GM20000 (cell line): ENCODE data around the gene HYAL3.

Experiments used
- DNase-seq: peaks from one replicate; pipeline ENCODE4 v3.0.0; 2012; ENCODE audit warnings: low spot score
- TF ChIP-seq, protein P1 (sequence below): IDR thresholded peaks from 2 replicates; pipeline ENCODE4 v1.5.1; 2012; ENCODE audit warnings: mild to moderate bottlenecking, control low read depth; ENCODE audit errors: extremely low read depth, missing control alignments

HYAL3 gene

DNA sequence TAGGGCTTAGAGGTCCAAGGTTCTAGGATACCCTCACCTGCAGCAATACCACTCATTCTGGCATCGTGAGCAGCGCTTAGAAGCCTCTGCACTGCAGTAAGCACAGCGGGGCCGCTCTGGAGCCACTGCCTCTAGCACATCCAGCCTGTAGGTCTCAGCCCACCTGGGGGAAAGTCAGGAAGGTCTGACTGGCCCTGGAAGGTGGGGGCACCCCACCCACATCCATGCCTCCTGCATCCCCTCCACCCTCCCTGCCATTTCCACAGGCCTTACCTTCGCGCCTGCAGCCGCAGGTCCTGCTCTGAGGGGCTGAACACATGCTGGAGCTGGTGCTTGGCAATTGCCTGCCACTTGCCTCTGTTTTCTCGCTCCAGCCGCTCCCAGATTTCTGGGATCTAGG lies 42.3 kb upstream of the HYAL3 start:
- TF ChIP-seq, protein P1, sequence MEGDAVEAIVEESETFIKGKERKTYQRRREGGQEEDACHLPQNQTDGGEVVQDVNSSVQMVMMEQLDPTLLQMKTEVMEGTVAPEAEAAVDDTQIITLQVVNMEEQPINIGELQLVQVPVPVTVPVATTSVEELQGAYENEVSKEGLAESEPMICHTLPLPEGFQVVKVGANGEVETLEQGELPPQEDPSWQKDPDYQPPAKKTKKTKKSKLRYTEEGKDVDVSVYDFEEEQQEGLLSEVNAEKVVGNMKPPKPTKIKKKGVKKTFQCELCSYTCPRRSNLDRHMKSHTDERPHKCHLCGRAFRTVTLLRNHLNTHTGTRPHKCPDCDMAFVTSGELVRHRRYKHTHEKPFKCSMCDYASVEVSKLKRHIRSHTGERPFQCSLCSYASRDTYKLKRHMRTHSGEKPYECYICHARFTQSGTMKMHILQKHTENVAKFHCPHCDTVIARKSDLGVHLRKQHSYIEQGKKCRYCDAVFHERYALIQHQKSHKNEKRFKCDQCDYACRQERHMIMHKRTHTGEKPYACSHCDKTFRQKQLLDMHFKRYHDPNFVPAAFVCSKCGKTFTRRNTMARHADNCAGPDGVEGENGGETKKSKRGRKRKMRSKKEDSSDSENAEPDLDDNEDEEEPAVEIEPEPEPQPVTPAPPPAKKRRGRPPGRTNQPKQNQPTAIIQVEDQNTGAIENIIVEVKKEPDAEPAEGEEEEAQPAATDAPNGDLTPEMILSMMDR: no peak
- no peak for DNase-seq

DNA sequence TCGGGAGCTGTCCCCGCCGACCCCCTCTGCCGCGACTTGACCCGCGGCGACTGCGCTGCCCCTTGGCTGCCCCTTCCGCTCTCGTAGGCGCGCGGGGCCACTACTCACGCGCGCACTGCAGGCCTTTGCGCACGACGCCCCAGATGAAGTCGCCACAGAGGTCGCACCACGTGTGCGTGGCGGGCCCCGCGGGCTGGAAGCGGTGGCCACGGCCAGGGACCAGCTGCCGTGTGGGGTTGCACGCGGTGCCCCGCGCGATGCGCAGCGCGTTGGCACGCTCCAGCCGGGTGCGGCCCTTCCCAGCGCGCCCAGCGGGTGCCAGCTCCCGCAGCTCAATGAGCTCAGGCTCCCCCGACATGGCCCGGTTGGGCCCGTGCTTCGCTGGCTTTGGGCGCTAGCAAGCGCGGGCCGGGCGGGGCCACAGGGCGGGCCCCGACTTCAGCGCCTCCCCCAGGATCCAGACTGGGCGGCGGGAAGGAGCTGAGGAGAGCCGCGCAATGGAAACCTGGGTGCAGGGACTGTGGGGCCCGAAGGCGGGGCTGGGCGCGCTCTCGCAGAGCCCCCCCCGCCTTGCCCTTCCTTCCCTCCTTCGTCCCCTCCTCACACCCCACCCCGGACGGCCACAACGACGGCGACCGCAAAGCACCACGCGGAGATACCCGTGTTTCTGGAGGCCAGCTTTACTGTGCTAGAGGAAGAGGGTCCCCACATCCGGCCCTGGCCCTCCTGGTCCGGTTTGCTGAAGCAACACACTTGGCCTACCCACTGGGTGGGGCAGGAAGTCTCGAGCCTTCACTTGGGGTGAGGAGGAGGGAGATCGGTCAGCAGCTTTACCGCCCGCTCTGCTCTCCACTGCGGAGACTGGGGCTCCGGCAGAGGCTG lies 41.5 kb upstream of the HYAL3 start, which contains the start of gene RASSF1:
Gene RASSF1, minus strand, starts transcription at position 389 of the 882 bp plus-strand sequence. Its CDS starts 31 bp downstream, at position 358.
- DNase-seq: peak; percentile 79
- TF ChIP-seq, protein P1: no peak

GRCh38 chr3:50340147-50340447 lies 40.9 kb upstream of the HYAL3 start:
- DNase-seq: no peak
- TF ChIP-seq, protein P1: no peak

GRCh38 chr3:50339485-50340146 lies 40.4 kb upstream of the HYAL3 start:
- DNase-seq: no peak
- TF ChIP-seq, protein P1: no peak

DNA sequence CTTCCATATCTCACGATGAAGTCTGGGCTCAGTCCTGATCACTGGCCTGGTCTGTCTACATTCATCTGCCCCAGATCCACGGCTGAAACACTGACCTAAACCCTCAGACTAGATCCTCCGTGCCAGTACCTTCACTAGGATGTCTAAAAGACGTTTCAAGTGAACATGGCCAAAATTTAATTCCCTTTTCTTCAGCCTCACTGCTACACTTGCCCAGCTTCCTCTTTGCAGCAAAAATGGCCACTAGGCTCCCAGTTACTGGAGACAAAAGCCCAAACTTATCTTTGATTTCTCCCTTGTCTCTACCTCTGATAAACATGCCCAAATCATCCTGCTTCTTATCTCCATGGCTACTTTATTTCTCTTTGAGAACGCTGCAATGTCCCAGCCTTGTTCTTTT lies 39.8 kb upstream of the HYAL3 start:
- DNase-seq: no peak
- TF ChIP-seq, protein P1: no peak

- TF ChIP-seq, protein P1: no peak
- peak; percentile 99 for DNase-seq
Observed at GRCh38 chr3:50337175-50337861, 38.1 kb upstream of the HYAL3 start.
